Stimulated activated naive CD4-positive, alpha-beta T cell (primary cell): ENCODE results near the gene BID.
A peak's percentile ranks its signal among the peaks of the same experiment; 100 is the strongest.

ENCODE experiments used
- DNase-seq, 6 experiments: peaks; one replicate each; lab custom pipeline; 2025; lab: John Stamatoyannopoulos, UW

BID gene

DNA sequence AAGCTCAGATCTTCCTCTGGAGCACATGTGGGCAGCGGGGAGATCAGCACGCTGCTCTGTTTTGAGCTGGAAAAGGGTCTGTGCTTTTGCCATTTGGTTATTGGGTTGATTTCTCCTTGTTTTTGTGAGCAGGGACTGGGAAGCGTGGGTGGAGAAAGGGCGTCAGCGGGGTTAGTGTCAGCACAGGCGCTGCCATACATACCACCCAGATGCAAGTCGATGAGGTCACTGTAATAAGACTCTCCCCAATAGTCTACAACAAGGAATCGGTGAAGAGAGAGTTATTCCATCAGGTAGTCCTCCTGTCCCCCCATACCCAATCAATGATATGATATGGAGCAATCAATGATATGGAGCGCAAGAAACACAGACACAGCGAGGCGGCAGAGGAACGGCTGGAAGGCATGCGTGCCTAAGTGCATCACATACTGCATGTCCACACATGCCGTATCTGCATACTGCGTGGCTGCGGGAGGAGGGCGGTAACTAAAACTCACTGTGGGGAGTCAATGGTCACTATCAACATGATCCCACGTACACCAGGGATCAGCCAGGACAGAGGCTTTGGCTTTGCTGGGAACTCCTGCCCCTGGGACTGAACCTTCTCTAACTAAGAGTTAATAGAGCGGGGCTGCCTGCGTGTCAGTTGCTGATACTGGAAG is 29.5 kb upstream of the BID start:
- DNase-seq: no peak

DNA sequence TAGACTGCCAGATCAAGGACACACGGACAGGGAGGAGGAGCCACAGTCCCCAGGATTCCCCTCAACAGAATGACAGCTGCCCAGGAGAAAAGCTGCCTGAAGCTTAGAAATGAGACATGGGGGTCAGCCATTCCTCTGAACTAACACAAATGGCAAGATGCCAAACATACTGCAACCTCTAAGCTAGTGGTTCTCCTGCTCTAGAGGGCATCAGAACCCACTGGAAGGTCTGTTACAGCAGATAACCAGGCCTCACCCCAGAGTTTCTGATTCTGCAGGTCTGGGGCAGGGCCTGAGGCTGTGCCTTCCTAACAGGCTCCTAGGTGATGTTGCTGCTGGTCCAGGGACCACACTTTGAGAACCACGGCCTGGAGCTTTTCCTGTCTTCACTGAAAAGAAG is 28.6 kb upstream of the BID start:
- no peak for DNase-seq

DNA sequence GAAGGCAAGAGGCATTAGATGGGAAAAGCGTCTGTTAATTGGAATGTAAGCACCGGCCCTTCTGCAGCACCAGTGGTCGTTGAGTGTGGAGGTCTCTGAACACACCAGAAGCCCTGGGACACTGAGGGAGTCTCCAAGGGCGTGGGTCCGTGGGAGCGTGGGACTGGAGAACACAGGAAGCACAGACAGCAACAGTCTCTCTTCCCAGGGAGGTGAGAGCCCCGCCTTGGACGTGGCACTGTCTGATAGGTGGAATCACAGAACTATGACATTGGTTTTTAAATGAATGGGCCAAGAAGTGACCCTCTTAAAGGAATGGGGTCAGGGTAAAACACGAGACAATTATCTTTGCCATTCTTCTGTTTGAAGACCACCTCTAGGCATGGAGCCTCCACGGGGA is 28.1 kb upstream of the BID start:
- DNase-seq: no peak

DNA sequence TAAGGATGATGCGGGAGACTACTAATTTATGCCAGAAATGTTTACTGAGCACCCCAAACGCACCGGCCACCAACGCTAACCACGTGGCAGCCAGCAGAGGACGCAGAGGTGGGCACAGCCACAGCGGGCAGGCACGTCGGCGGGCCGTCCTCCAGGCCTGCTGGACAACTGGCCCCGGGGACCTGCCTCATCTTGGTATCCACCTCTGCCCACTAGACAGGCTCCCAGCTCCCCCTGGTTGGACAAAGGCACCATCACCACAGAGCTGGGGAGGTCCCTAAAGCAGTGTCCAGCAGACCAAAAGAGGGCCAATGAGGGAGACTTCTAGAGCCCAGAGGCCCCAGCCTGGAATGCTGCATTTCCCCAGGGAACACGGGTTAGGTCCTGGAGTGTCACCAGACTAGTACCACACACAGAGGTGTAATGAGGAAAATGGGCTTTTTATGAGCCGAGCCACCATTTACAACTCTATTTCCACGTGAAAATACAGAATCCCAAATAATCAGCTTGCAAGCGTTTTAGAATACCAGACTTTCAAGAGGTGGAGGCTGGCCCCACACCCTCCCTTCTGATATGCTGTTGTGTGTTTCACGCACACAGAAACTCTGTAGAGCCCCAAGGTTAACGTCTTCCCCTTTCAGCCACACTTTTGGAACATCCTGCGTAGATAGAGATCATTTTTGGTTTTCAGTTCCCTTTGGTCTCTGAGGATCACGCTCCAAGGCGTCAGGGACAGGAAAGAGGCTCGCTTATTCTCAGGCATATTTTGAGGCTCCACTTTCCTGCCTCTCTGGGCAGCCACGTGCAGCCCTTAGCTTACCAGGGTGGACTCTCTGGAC is 23.7 kb upstream of the BID start:
- no peak for DNase-seq

DNA sequence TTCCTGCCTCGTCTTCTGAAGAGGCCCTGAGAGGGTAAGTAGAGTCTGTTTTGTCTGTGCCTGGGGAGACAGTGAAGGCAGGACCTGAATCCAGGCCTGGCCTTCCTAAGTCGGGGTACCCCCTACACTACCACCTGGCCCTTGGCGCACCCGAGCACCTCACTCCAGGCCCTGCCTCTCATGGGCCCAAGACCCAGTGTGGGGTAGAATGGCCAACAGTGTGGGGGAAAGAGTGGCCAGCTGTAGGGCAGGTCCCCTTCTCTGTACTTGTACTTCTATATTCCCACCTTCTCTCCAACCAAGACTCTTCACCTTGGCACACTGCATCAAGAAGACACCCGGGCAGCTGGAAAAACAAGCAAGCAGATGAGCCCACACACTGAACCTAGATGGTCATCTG is 22.4 kb upstream of the BID start:
- no peak for DNase-seq

DNA sequence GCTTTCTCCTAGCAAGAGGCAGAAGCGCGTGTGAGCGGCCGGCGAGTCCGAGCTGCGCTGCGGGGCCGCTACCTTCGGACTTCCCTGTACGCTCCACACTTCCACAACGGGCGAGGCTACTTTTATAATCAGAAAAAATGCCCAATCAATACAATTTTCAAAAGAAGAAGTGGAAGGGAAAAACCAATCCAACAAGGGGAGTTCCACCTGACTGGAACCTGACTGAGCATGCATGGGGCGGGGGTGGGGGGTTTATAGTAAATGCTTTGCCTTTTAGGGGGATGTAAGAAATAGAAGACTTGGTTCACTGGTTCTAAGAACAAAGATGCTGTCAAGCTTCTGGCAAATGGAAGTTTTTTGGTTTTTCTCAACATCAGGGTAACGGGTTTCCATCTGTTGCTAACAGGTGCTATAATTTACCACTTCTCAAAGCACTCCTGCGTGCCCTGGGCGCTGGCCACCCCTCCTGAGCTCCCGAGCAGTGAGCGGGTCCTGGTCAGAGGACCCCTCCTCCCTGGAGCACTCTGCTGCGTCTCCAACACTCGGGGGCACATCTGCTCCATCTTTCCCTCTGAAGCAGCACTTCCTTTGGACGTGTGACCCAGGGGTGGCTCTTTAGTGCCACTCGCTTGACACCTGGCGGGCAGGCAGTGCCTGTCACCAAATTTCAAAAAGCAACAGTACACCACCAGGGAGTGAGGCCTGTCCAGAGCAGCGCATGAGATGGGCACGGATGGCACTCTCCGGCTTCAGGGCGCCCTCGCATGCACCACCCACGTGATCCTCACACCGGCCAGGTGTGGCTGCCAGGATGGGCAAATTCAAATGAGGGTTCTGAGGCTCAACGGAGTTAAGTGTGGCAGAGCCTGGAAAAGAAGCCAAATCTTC is 21.6 kb upstream of the BID start:
- DNase-seq: no peak

DNA sequence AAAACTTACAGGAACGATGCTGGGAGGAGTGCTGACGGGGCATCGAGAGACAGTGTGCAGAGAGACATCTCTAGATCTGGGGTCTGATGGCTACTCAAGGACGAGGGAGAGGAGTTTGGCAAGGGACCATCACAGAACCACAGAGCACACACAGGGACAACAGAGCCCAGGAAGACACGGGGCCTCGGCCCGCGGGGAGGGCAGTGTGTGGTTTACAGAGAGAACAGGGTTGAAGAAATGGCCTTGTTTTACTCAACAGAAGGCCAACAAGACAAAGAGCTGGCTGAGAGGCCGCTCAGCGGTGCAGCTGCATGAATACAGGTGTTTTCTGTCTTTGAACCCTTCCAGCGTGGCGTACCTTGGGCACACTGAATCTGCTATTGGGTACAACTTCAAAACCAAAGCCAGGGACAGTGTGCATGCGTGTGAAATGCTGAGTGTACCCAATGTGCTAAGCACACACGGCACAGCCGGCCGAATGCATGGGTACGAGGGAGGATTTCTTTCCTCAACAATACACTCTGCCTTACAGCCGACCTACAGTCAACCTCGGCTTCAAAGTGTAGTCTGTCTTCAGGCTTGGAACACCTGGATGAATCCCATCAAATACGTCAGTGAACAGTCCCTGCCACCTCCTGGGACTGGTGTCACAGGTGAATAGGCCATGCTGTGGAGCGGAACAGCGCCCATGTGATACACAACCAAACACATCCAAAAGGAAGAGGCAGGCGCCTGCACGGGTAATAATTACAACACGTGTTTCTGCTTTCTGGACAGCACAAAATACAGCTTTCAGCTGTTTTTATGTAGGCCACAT is 20.7 kb upstream of the BID start:
- DNase-seq: no peak

DNA sequence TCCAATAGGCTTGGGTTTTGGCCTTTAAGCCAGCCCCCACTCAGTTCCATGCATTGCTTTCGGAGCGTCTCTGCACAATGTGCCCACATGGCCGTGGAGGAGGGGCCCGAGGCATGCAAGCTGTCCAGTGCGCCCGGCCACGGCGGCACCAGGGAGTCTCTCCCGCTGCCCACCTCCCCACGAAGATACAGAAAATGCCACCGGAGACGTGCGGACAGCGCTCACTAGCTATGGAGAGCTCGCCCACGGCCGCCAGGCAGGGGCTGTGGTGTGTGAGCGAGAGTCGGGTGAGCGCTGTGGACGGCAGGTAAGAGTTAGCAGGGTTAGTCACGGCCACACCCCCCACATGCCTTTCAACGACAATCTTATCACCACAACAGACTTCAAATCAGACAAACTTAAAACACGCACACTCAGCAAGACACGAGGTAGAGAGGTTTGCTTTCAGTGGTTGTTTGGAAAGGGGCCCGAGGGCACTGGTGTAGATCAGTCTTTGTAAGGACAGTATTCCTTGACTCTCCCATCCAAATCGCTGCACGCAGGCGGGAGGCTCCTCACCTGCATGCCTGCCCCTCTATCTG is 18.7 kb upstream of the BID start:
- no peak for DNase-seq

DNA sequence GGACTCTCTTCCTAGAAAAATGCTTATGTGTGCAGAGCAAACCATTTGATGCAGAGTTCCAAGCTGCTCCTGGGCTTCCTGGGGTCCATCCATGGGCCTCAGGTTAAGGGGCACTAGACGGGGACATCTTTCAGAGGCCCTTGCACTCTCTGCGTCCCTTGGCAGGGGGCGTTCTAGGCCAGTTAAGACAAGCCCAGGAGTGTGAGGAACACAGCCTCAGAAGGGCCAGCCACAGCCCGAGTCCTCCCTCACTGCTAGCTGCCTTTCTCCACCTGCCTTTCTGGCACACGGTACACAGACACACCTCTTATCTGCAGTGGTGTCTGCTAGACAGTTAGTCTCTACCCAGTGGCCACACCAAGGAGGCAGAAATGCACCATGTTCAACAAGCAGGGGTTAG is 18.0 kb upstream of the BID start:
- DNase-seq: no peak

DNA sequence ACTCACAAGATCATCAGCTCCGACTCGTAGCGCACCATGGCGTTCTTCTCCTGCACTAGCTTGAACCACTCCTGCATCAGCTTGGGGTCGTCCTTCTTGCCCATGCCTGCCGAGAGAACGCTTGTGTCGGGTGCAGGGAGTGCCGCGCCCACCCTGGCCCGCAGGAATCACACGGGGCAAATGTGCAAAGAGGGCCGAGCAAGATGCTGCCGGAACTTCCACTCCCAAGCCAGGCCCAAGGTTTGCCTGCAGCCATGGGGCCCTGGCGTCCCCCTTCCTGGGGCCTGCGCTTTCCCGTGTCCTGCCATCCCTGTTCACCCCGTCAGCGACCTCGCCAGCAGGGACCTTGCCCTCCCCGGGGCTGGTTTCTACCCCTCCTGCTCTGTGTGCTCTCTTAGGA is 16.9 kb upstream of the BID start:
- DNase-seq: no peak

DNA sequence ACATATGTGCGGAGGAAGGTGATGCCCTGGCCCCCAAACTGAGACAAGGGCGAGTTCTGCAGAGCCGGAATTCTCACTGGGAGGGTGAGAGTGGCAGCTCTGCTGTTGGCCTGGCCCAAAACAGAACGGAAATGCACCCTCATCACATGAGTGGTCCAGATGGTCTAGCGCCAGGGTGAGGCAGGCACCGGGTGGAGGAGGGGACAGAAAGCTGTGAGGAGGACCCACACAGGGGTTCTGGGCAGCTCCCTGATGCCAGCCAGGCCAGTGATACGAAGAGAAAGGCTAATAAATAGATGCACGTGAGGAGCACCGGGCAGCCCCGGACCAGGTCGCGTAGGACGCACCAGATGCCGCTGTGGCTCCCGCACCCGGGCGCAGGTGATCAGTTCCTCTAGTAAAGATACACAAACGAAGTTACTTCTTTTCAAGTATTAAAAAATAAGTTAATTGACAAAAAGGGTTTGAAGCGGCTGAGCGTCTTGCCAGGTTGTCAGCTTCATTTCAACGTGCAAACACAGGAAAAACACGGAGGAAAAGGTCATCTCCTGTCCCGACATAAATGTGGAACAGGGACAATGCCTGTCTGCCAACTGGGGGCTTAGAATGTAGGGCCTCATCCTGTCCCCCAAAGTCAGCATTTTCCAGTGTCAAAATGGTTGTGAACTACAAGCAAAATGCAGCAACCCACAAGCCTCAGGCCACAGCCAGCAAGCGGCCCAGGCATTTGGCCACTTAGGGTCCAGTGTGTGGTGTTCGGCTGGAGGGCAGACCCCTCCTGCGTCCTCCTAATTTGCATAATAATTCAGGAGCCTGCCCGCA is 15.3 kb upstream of the BID start:
- no peak for DNase-seq

DNA sequence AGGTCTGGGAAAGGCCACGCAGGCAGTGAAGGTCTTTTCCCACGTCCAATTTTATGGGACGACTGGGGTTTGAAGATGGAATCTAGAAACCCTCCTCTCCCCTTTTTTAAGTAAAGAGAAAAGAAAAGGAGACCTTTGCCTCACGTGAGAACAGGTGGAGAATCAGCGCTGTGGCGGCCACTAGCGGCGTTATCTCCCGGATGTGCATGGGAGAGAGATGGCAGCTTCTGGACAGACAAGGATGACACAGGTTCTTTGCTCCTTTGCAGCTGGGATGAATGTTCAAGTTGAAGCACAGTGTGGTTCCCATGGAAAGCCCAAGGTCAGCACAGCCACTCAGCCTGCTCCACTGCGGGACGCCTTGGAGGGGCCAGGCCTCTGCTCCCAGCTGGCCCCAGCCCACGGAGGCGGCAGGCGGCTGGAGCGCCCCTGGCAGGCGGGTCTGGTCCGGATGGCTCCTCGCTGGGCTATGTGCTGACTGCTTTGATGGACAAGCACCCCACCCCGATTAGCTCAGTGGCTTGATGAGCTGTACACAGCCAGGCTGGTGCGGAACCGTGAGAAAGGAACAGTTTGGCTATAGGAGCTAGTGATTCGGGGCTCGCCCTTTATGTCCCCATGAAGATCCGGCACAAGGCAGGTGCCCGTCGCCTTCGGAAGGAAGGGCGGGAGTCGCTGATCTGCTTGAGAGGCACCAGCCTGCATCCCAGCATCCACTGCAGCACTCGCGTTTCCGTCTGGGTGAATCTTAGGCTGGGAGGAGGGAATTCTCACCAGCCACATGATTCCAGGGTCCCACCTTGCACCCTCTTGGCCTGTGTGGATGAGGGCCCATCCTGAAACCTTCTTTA is 14.5 kb upstream of the BID start:
- no peak for DNase-seq

DNA sequence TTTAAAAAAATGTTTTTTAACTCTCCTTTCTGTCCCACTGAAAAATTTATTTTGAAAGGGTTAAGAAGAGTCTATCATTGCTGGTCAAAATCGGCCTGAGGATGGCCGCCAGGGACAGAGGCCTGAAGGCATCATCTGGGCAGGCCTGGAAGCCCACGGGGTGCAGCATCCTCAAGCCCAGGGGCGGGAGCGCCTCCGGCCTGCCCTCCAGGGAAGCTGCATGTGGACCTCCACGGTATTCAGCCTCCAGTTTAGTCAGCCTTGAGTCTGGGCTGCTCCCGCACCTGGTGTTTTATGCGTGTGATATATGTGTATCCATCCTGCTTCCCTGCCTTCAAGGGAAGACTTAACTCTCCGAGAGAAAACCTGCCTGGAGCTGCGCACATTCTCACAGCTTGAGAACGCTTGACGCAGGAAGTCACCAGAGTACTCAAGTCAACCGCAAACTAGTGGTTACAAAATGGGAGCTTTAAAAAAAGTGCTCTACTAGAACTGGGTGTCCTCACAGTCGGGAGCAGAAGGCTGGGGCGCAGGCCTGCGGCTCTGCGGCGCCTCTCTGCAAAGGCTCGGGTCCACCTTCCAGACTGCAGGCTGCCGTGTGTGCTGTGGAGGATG is 13.6 kb upstream of the BID start:
- DNase-seq: no peak

DNA sequence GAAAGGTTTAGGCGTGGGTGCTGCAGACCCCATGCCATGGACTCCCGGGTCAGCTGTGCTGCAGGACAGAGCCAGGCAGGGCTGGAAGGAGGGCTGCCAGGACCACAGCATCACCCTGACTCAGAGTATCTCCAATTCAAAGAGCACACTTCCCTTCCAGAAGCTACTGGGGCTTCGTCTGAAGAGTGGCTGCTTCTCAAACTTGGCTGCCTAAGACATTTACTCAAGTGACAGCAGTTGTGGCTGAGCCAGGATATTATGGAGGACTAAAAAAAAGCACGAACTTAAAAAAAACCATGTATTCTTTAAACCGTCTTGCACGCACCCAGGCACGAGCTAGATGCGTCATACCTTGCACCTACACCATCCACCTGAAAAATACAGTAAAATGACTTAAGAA is 13.0 kb upstream of the BID start:
- DNase-seq: no peak

DNA sequence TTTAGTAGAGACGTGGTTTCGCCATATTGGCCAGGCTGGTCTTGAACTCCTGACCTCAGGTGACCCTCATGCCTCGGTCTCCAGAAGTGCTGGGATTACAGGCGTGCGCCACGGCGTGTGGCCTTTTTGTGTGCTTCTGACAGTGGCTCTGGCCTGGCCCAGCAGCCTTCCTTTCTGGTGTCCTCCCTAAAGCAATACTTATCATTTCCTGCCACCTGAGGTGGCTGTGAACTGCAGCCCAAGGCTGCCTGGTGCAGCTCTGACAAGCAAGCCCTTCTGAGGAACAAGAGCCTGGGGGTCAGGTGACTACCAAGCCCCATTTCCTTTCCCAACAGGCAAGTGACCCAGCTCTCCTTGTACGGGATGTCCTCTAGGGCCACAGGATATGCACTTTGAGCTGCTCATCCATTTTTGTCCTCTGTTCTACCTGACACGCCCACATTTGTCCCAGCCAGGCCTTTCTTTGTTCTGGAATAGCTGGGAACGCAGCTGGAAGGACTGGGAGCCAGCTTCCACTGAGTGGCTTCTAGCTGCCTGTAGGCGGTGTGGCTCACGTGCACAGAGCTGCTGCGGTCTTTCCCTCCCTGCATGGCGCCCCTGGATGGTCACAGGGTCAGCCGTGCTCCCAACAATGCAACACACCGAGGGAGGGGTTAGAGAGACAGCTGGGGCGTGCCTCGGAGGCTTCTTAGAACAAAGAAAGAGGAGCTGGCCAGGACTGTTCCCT is 12.3 kb upstream of the BID start:
- DNase-seq: no peak

DNA sequence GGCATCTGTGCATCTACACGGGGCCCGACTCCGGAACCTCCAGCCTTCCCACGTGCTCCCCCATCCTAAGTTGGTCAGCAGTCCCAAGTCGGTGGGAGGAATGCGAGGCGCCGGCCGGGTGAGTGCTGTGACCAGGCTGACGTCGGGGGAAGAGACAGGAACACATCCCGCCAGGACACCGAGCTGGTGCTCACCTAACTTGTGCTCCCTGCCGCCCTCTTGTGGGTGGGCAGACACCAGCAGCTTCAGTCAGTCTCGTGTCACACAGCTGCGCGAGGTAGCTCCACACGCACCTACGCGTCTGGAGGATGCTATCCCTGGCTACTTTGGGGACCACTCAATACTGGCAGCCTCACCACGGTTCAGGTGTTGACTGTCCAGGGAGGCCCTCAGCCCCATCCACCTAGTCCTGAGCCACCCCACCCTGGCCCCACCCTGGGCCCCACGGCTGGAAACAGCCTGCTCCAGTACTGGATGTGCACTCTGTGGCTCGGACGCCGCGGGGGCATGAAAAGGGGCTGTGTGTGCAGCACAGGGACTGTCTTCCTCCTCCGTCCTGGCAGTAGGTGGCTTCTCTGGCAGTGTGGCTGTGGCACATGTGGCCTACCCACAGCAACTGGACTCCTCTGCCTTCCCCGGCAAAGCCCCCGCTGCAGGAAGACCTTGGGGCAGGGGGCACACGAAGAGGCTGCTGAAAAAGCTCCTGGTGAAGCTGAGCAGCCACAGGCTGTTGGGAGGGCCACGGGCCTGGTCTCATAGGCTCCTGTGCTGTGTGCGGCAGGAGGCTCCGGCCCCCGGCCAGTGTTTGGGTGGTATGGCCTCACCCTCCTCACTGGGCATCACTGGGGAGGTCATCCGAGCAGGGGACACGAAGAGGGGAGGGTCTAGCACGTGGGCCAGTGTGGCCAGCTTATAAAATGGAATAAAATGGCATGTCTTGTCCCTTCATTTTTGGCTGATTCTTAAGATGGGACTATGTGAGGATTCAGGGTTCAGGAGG is 11.2 kb upstream of the BID start:
- DNase-seq: peak; percentile 27 to 66 (median 60)

DNA sequence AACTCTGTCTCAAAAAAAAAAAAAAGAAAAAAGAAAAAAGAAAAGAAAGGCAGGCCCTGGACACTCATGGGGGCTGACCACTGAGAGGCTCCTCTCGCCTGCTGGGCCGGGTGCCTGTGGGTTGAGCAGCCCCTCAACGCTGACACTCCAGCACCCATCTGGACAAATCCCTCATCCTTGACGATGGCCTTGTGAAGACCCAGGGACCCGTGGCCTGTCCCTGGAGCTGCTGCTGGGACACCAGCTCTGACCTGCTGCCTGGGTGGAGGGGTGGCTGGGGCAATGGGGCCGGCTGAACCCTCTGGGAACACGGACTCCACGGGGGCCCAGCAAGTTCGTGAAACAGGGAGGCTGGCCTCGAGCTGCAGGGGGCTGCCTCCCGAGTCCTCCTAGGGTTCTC is 10.5 kb upstream of the BID start:
- DNase-seq: no peak
